ENCODE results near the gene VAV1.

VAV1 gene

DNA sequence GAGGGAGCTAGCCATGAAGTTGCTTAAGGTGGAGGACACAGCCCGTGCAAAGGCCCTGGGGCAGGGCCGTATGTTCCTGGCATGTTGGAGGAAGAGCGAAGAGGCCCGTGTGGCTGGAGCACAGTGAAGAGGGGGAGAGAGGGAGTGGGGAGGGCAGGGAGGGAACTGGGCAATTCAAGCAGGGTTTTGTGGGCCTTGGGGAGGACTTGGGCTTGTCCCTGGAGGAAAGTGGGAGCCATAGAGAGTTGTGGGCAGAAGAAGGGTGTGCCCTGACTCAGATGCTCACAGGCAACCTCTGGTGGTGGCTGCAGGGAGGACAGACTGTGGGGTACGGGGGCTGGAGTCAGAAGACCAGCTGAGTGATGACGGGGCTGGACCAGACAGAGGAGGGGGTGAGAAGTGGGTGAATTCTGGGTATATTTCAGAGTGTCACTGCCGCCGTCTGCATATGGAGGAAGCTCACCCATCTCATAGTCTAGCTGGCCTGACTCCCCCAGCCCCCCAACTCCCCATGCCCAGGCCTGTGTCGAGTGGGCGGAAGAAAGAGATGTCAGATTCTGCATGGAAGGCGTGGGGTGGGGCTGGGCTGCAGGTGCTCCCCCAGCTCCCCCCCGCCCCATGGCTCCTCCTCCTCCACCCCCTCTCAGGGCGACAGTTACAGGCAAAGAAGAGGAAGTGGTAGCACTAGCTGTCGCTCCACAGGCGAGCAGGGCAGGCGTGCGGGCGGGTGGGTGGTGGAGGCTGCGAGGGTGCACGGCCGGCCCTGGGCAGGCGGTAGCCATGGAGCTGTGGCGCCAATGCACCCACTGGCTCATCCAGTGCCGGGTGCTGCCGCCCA lies at the start of gene VAV1:
Gene VAV1, plus strand, starts transcription at position 681 of the 838 bp plus-strand sequence. Its CDS starts 100 bp downstream, at position 781.
- peak; percentile 88 to 91 for DNase-seq

DNA sequence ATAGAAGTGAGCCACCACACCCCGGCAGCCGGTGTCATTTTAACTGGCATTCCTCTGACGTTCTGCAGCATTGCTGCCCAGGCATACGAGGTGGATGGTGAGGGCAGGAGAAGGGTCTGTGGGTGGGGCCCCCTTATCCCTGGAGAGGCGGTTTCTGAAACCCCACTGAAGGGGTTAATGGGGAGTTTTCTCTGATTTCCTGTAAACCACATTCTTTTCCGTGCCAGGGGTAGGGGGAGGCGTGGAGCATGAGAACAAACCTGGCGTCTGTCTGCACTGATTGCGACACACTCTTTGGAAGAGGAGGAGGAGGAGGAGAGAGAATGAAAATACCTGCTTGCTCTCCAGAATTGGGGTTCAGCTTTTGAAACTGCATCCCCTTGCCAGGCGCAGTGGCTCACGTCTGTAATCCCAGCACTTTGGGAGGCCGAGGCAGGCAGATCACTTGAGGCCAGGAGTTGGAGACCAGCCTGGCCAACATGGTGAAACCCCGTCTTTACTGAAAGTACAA lies 49.3 kb upstream of the VAV1 start:
- no peak for DNase-seq

GRCh38 chr19:6723738-6724137 lies 48.8 kb upstream of the VAV1 start:
- DNase-seq, result no peak

GRCh38 chr19:6724631-6725492 lies 47.6 kb upstream of the VAV1 start:
- no peak for DNase-seq

DNA sequence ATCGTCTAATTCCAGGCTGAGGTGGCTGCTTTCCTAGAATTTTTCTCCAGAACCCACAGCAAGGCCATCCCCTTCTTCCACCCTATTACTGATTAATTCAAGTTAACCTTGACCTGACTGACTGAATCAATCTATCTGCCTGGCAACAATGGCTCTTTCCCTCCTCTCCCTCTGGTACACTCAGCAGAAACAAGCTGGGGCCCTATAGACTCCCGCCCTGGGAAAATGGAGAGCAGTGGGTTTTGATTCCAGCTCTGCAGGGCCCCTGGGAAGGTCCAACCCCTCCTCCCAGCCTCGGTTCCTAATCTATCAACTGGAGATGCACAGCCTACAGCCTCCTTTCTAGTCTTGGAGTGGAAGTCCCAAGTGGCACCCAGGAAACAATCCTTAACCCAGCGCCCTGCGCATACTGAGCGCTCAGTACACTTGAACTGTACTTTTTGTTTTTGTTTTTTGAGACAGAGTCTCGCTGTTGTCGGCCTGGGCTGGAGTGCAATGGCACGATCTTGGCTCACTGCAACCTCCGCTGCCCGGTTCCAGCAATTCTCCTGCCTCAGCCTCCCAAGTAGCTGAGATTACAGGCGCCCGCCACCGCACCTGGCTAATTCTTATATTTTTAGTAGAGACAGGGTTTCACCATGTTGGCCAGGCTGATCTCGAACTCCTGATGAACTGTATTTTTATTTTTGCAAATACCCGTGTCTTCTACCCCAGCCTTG lies 46.8 kb upstream of the VAV1 start:
- no peak for DNase-seq

GRCh38 chr19:6728346-6728745 lies 44.2 kb upstream of the VAV1 start:
- no peak for DNase-seq

- DNase-seq, result no peak
Measured at GRCh38 chr19:6729573-6730152, 42.8 kb upstream of the VAV1 start.

- DNase-seq, result peak in 1 of 2 donors; percentile 59
Measured at GRCh38 chr19:6730153-6730804, 42.2 kb upstream of the VAV1 start.

- no peak for DNase-seq
Measured at GRCh38 chr19:6730941-6731670, 41.4 kb upstream of the VAV1 start.

GRCh38 chr19:6731822-6732221 lies 40.7 kb upstream of the VAV1 start:
- DNase-seq, result no peak

GRCh38 chr19:6732803-6733337 lies 39.6 kb upstream of the VAV1 start:
- no peak for DNase-seq

DNA sequence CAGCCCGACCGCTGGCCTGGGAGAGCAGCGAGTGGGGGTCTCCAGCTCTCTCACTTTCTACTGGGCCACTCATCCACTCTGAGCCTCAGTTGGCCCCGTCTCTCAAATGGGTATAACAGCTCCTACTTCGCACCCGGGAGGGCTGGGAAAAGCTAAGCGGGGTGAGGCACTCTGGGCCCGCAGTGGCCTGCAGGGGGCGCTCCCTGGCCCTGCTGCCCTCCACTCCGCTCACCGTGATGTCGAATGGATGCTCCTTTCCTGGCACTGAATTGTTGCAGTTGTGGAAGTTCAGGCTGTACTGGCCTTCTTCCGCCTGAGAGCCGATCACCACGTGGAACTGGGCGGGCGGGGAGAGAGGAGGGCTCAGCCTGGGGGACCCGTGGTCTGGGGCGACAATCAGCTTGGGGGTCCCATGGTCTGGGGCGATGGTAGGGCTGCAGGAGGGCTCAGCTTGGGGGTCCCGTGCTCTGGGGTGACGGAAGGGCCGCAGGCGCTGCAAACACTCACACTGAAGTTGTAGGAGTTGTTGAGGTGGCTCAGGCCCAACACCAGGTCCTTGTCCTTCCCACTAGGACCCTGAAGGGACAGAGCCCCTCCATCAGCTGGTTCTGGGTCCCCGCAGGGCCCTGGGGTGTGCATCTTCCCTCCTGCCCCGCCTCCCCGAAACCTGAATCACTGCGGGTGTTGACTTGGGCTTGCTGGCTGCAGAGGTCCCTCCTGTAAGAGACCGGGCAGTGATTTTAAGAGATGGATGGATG lies 39.0 kb upstream of the VAV1 start:
- no peak for DNase-seq

DNA sequence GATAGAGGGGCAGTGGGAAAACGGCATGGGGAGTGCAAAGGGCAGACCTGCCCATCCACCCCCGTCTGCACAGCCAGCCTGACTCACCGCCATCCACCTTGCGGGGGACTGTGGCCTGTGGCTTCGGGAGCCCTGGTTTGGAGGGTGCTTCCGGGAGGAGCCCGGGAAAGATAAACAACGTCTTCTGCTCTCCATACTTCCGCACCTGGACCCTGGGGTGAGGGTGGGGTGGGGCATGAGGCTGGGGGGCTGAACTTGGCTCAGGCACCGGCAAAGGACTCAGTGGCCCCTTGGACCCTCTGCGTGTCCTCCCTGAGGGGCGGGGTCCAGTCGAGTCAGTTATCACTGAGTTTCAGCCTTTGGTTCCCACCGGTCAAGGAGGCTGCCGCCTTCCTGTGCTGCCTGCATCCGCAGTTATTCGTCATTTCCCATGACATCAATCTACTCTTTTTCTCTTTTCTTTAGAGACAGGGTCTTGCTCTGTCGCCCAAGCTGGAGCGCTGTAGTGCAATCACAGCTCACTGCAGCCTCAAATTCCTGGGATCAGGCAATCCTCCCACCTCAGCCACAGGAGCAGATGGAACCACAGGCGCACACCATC lies 38.3 kb upstream of the VAV1 start:
- DNase-seq, result no peak

DNA sequence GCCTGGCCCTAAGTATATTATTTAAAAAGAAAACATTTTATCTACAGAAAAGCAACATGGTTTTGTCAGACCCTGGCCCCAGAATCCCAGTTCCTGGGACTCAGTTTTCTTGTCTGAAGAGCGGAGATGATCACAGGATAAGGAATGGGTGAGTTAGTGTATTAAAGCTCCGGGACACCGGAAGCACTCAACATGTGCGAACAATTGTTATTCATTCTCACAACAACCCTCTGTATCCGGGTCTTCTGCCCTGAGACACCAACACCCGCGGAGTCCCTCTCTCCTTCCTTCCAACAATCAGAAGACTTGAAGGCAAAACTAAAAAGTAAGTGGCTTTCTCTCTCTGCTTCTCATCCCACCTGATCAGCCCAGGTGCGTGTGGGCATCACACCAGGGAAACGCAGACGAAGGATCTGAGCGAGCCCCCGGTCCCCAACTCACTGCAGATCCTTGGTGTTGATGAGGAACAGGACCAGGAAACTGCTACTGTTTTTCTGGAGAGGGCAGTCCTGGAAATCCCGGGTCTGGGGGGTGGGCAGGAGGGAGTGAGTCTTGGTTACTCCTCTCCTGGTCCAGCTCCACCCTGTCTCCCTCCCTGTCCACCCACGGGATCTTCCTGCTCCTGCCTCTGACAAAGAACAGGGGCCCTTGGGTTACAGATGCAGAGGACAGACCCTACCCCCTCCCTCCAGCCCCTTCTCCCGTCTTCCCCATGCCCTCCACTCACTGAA lies 37.2 kb upstream of the VAV1 start:
- no peak for DNase-seq

DNA sequence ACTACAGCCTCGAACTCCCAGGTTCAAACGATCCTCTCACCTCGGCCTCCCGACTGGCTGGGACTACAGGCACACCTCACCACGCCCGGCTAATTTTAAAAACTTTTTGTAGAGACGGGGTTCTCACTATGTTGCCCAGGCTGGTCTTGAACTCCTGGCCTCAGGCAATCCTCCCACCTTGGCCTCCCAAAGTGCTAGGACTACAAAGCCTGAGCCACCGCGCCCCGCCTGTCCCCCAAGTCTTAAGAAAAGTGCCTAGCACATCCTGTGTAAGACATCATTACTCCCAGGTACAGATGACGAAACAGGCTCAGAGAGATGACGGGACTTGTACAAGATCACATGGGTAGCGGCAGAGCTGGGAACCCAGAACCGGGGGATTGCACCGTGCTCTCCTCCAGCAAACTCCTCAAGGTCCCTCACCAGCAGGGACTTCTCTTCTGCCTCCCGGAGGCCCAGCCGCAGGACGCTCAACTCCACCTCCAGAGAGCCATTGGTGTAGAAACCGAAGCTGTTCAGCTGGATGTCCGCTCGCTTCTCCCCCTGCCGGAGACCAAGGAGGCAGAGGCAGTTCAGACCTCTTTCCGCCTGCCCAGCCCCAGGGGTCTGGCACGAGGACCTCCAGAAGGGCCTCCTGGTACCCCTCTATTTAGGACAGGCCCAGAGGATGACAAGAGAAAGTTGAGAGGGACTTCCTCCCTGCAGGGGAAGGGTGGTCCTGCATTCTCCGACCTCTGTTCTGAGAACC lies 36.2 kb upstream of the VAV1 start:
- DNase-seq, result peak; percentile 56 to 68

DNA sequence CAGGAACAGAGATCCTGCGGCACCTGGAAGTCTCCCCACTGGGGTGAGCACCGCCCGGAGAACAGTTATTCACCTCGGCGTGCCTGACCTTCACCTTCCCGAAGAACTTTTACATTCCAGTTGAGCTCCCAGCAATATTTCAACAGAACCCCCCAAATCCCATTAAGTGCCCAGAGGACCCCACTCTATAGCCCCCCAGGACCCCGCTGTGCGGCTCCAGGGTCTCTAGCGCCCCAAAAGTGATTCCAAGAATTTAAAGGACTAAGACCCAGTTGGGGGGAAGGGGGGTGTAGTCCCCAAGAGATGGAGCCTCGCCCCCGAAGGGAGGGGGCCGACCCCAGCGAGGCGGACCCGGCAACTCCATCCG lies 35.6 kb upstream of the VAV1 start:
- DNase-seq, result no peak

DNA sequence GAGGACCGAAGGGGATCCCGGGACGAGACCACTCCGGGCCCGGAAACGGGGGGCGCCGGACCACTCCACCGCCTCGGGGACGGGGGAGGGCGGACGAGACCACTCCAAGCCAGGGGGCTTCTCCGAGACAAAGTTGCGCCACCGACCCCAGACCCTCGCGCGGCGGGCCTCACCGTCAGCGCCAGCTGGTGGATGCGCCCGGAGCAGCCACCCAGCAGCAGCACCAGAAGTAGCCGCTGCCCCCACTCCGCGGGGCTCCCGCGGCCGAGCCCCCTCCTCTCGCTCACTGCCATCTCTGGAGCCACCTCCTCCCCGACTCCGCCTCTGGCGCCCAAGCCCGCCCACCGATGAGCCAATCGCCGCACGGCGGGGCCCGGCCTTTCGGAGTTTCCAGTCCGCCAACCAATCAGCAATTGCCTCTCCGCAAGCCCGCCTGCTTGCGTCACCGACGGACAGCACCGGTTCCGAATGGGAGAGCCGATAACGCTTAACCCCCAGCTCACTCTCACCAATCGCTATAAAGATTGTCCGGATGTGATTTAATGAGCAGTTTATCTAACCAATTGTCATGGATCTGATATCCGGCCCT lies 35.1 kb upstream of the VAV1 start, which contains the start of gene GPR108:
Gene GPR108, minus strand, starts transcription at position 297 of the 589 bp plus-strand sequence. Its CDS starts 4 bp downstream, at position 293.
- DNase-seq, result peak; percentile 98 to 99
